Sigmoid colon (tissue), 7 donors: ENCODE measurements around the gene RNF13. TPM values are rescaled to one million over a fixed set of nuclear protein-coding genes. Genes with fewer than 3 reads are reported as not detected.

Source experiments
- DNase-seq: peaks from one replicate; pipeline ENCODE4 v3.0.0-alpha.2; 2019
- H3K27ac ChIP-seq, 4 donors: fragments of 200-600 bp; sonication (generic); one replicate each; pipeline ENCODE4 v1.5.1; 2016 to 2019; ENCODE audit warnings: mild to moderate bottlenecking in 1 of 4
- H3K27me3 ChIP-seq, 3 donors: fragments of 200-600 bp; sonication (generic); one replicate each; pipeline ENCODE4 v1.5.1; 2019; ENCODE audit warnings: mild to moderate bottlenecking in 1 of 3
- H3K36me3 ChIP-seq, 4 donors: fragments of 200-600 bp; sonication (generic); one replicate each; pipeline ENCODE4 v1.5.1; 2016 to 2019
- H3K4me1 ChIP-seq, 4 donors: fragments of 200-600 bp; sonication (generic); one replicate each; pipeline ENCODE4 v1.5.1; 2017 to 2019
- H3K4me3 ChIP-seq, 4 donors: fragments of 200-600 bp; sonication (generic); one replicate each; pipeline ENCODE4 v1.5.1; 2017 to 2019; ENCODE audit warnings: mild to moderate bottlenecking in 2 of 4, moderate library complexity in 1 of 4
- H3K9me3 ChIP-seq, 4 donors: fragments of 200-600 bp in 3 of 4; sonication (generic) in 3 of 4; one replicate each; pipeline versions ENCODE4 v1.5.1 to v1.6.1; 2013 to 2019
- EP300 ChIP-seq, 4 donors: sonication (generic); formaldehyde crosslinking; IDR thresholded peaks; one replicate each; pipeline ENCODE4 v1.6.1; 2017; ENCODE audit warnings: antibody characterized with exemption in 4 of 4
- POLR2A ChIP-seq, 2 donors: fragments of 450-650 bp; IDR thresholded peaks; one replicate each; pipeline ENCODE4 v1.6.1; 2016; ENCODE audit warnings: antibody characterized with exemption in 2 of 2, mild to moderate bottlenecking in 2 of 2, moderate library complexity in 2 of 2
- POLR2AphosphoS5 ChIP-seq, 4 donors: sonication (generic); formaldehyde crosslinking; IDR thresholded peaks; one replicate each; pipeline ENCODE4 v1.6.1; 2017; ENCODE audit warnings: antibody characterized with exemption in 4 of 4
- WGBS, 2 donors: extraction: QIAGEN DNeasy Blood & Tissue Kit; methylation state at CpG; one replicate each; pipeline ENCODE4 v1.1.7; 2013; 5-methylcytosine and 5-hydroxymethylcytosine counted together
- intact Hi-C: fragments of 100-400 bp; cut with DNase I; formaldehyde crosslinking; loops from one replicate; pipeline ENCODE4 v1.15.1; 2023
- polyA plus RNA-seq, 3 donors: library from polyadenylated mRNA; stranded (reverse); fragments of 200-250 nt; gene quantifications; one replicate each; pipeline ENCODE4 v1.2.3, GENCODE V29; 2013
- total RNA-seq, 4 donors: library from RNA; depleted of rRNA; stranded (reverse); fragments of >200 nt; gene quantifications; one replicate each; pipeline ENCODE4 v1.1.0, GENCODE V29; 2016
- TF ChIP-seq, protein P1 (sequence below), 4 experiments: fragments of 450-650 bp in 3 of 4; fragments of 200-600 bp in 1 of 4; IDR thresholded peaks; one replicate each; pipeline ENCODE4 v1.5.1; 2016 to 2019; ENCODE audit warnings: antibody characterized with exemption in 4 of 4, mild to moderate bottlenecking in 3 of 4, moderate library complexity in 2 of 4
- donor health status: healthy with polysubstance abuse.
- donor health status: Bipolar disorder and iron deficiency.
- donor health status: healthy.

The RNF13 gene
- total and polyA plus RNA-seq, 7 donors: 15.6 to 110 (median 78.3) TPM

DNA sequence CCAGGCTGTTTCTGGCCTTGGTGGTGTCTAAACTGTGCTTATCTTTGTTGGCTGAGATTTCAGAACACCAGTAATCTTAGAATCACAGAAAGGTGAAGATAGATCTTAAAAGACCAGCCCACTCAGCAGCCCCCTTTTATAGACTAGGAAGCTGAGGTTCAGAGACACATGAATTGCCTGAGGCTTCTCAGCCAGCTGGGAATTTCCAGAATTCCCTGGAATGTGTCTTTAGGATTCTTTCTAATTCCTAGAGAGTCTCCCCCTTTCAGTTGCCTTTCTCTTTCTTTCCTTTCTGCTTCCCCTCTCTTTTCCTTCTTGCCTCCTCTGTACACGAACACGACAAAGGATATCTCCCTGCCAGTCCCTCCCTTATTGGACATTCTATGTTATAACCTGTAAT is 40.2 kb upstream of the RNF13 start:
- Histone ChIP-seq H3K36me3 (no peaks in the 10 kb centered on the region), H3K9me3 (no peaks in the 10 kb centered on the region), H3K27me3 (no peaks in the 10 kb centered on the region), H3K4me3 (no peak overlapping the region), H3K27ac (no peak overlapping the region), H3K4me1 (no peaks in the 10 kb centered on the region)
- WGBS, 2 donors: 92 to 95% methylated on average over 2 of the region's 2 CpGs
- intact Hi-C loops: loop anchor here (5.0 kb wide), 2 partner anchors 34 to 261 kb away; no protein-coding TSS in a partner anchor
- TF ChIP-seq POLR2AphosphoS5 (IDR thresholded peaks at IDR 0.05) (no peak), EP300 (IDR thresholded peaks at IDR 0.05) (no peak), POLR2A (IDR thresholded peaks at IDR 0.05) (no peak)
- TF ChIP-seq, protein P1, sequence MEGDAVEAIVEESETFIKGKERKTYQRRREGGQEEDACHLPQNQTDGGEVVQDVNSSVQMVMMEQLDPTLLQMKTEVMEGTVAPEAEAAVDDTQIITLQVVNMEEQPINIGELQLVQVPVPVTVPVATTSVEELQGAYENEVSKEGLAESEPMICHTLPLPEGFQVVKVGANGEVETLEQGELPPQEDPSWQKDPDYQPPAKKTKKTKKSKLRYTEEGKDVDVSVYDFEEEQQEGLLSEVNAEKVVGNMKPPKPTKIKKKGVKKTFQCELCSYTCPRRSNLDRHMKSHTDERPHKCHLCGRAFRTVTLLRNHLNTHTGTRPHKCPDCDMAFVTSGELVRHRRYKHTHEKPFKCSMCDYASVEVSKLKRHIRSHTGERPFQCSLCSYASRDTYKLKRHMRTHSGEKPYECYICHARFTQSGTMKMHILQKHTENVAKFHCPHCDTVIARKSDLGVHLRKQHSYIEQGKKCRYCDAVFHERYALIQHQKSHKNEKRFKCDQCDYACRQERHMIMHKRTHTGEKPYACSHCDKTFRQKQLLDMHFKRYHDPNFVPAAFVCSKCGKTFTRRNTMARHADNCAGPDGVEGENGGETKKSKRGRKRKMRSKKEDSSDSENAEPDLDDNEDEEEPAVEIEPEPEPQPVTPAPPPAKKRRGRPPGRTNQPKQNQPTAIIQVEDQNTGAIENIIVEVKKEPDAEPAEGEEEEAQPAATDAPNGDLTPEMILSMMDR (IDR thresholded peaks at IDR 0.05): no peak
- DNase-seq: no peak

DNA sequence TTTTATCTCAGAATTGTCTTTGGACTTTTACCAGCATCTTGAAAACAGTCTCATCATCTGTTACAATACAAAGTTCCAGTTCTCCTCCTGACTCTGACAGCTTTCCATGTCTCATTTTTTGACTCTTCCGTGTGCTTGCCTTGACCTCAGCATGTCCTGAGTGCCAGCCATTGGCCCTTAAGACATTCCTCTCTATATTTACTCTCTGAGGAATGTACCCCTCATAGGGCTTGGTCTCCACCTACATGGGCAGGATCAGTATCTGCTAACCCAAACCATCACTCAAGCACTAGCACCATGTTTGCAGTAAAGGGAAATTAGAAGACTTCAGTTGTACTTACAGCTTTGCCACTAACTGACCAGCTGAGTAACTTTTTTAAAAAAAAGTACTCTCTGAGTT is 36.8 kb upstream of the RNF13 start:
- WGBS, 2 donors: 83 to 89% methylated on average over 1 of the region's 1 CpG

DNA sequence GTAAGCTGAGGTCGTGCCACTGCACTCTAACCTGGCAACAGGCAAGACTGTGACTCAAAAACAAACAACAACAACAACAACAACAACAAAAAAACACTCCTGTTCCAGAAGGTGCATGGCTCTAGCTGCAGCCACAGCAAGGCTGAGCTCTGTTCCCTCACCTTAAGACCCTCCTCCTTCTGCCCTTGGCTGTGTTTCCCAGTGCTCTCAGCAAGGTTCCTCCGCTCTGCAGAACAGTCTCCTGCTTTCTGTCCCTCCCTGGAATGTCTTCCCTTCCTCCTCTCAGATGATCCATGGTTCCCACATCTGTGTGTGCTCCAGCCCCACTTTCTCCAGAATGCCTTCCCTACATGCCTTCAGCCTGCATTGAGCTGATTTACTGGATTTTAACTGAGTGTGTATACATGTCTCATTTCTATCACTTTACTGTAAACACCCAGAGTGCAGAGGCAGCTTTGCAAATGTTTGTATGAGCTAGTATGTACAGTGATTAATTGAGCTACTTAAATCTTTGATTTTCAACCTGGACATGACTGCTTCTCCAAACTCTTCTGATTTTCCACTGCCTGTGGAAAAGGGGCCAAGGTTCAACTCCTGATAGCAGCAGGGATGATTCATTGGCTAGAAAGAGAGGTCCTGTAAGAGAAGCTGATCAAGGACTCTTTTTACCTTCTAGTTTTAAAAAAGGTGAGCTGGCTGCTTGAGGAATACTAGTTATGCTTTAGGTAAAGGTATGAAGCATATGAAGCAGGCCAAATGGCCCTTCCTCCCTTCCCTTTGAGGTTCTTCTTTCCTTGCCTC is 35.4 kb upstream of the RNF13 start:
- TF ChIP-seq POLR2AphosphoS5 (IDR thresholded peaks at IDR 0.05): no peak
- TF ChIP-seq, protein P1 (IDR thresholded peaks at IDR 0.05): no peak
- no peak overlapping the region for H3K4me3 ChIP-seq

More for the DNA sequence above, 36.8 kb upstream of the RNF13 start:
- Histone ChIP-seq H3K27me3 (no peaks in the 10 kb centered on the region), H3K9me3 (no peaks in the 10 kb centered on the region), H3K4me1 (no peaks in the 10 kb centered on the region), H3K4me3 (no peak overlapping the region), H3K27ac (no peak overlapping the region), H3K36me3 (no peaks in the 10 kb centered on the region)
- TF ChIP-seq EP300 (IDR thresholded peaks at IDR 0.05) (no peak), POLR2AphosphoS5 (IDR thresholded peaks at IDR 0.05) (no peak), POLR2A (IDR thresholded peaks at IDR 0.05) (no peak)
- TF ChIP-seq, protein P1 (IDR thresholded peaks at IDR 0.05): no peak
- no peak for DNase-seq
- intact Hi-C loops: no loop called here

DNA sequence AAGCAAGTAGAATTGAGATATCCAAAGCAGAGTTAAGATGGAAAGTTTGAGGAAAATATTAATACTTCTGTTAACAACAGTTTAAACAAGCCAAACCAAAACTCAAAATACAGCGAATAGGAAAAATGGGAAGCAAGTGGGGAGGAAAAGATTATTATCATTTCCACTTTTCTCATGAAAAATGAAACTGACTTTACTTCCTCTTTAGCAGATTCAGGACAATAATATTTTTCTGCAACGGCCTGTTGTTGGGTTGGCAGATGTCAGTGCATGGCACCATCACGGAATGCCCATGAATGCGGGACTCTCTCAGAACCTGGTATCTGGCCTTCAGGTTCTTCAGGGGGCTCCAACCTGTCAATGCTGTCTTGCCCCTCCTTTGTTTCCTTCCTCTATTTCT is 31.8 kb upstream of the RNF13 start:
- no peak for DNase-seq
- Histone ChIP-seq H3K36me3 (no peaks in the 10 kb centered on the region), H3K9me3 (no peaks in the 10 kb centered on the region), H3K27me3 (no peaks in the 10 kb centered on the region), H3K4me3 (no peak overlapping the region), H3K4me1 (peaks cover 0 to 8% (median 0%) of the 10 kb centered on the region in 4 donors), H3K27ac (peak overlapping the region in 1 of 4 donors; percentile 15)
- WGBS, 2 donors: 66 to 84% methylated on average over 4 of the region's 4 CpGs
- intact Hi-C loops: no loop called here
- TF ChIP-seq POLR2AphosphoS5 (IDR thresholded peaks at IDR 0.05): no peak
- TF ChIP-seq EP300 (IDR thresholded peaks at IDR 0.05): no peak
- TF ChIP-seq POLR2A (IDR thresholded peaks at IDR 0.05): no peak
- TF ChIP-seq, protein P1 (IDR thresholded peaks at IDR 0.05): no peak

More for the DNA sequence above, 35.4 kb upstream of the RNF13 start:
- Histone ChIP-seq H3K4me1 (no peaks in the 10 kb centered on the region), H3K36me3 (no peaks in the 10 kb centered on the region), H3K9me3 (no peaks in the 10 kb centered on the region), H3K27me3 (no peaks in the 10 kb centered on the region), H3K27ac (no peak overlapping the region)
- WGBS, 2 donors: 56 to 86% methylated on average over 2 of the region's 2 CpGs
- intact Hi-C loops: no loop called here
- DNase-seq: no peak
